Muscle layer of duodenum (tissue), 2 donors: Measurements from ENCODE around the gene NR2C2AP.

Experiments used
- H3K27ac ChIP-seq: one replicate; pipeline ENCODE4 v1.7.0; 2013; ENCODE audit warnings: mild to moderate bottlenecking, low read length
- H3K27me3 ChIP-seq: one replicate; pipeline ENCODE4 v1.7.0; 2013; ENCODE audit warnings: low read depth, mild to moderate bottlenecking, control low read depth, low read length
- H3K36me3 ChIP-seq, 2 donors: one replicate each; pipeline ENCODE4 v1.7.0; 2013; ENCODE audit warnings: low read length in 2 of 2, control low read depth in 1 of 2, mild to moderate bottlenecking in 1 of 2; ENCODE audit not compliant: insufficient read depth in 2 of 2, control insufficient read depth in 1 of 2
- H3K4me1 ChIP-seq, 2 donors: one replicate each; pipeline ENCODE4 v1.7.0; 2013; ENCODE audit warnings: low read length in 2 of 2, mild to moderate bottlenecking in 2 of 2, control low read depth in 1 of 2, moderate library complexity in 1 of 2; ENCODE audit not compliant: insufficient read depth in 2 of 2, control insufficient read depth in 1 of 2
- H3K4me3 ChIP-seq, 2 donors: one replicate each; pipeline ENCODE4 v1.7.0; 2013; ENCODE audit warnings: low read length in 2 of 2, low read depth in 1 of 2, mild to moderate bottlenecking in 1 of 2
- H3K9me3 ChIP-seq, 2 donors: one replicate each; pipeline ENCODE4 v1.7.0; 2013; ENCODE audit warnings: low read length in 2 of 2, control low read depth in 1 of 2, mild to moderate bottlenecking in 1 of 2; ENCODE audit not compliant: control insufficient read depth in 1 of 2
- donor health status: healthy.

The NR2C2AP gene

GRCh38 chr19:19214892-19215291, 11.7 kb upstream of the NR2C2AP start:
- H3K9me3 ChIP-seq, result no peaks in the 10 kb centered on the region
- no peak overlapping the region for H3K4me3 ChIP-seq
- peaks cover 0 to 5% of the 10 kb centered on the region in 2 donors for H3K4me1 ChIP-seq
- no peak overlapping the region for H3K27ac ChIP-seq
- H3K27me3 ChIP-seq, result peaks cover 23% of the 10 kb centered on the region
- no peaks in the 10 kb centered on the region for H3K36me3 ChIP-seq

GRCh38 chr19:19214159-19214490, 10.9 kb upstream of the NR2C2AP start:
- no peaks in the 10 kb centered on the region for H3K9me3 ChIP-seq
- H3K27ac ChIP-seq, result no peak overlapping the region
- no peaks in the 10 kb centered on the region for H3K36me3 ChIP-seq
- H3K4me1 ChIP-seq, result peaks cover 0 to 5% of the 10 kb centered on the region in 2 donors
- peaks cover 23% of the 10 kb centered on the region for H3K27me3 ChIP-seq
- H3K4me3 ChIP-seq, result no peak overlapping the region

GRCh38 chr19:19213426-19214158, 10.4 kb upstream of the NR2C2AP start:
- Histone ChIP-seq H3K27me3 (peaks cover 23% of the 10 kb centered on the region), H3K9me3 (no peaks in the 10 kb centered on the region), H3K4me1 (peaks cover 0 to 5% of the 10 kb centered on the region in 2 donors)

GRCh38 chr19:19212916-19213315, 9.7 kb upstream of the NR2C2AP start:
- Histone ChIP-seq H3K27ac (no peak overlapping the region), H3K4me3 (no peak overlapping the region), H3K36me3 (no peaks in the 10 kb centered on the region)

More at GRCh38 chr19:19213426-19214158, 10.4 kb upstream of the NR2C2AP start:
- no peaks in the 10 kb centered on the region for H3K36me3 ChIP-seq
- H3K27ac ChIP-seq, result no peak overlapping the region
- H3K4me3 ChIP-seq, result no peak overlapping the region

GRCh38 chr19:19211499-19212420, 8.5 kb upstream of the NR2C2AP start, which contains the start of gene NCAN:
NCAN (plus strand) TSS chr19:19211958; CDS start chr19:19216954, 4,996 bp downstream.
- Histone ChIP-seq H3K36me3 (no peaks in the 10 kb centered on the region), H3K9me3 (no peaks in the 10 kb centered on the region), H3K4me3 (no peak within 1 kb of the TSS), H3K4me1 (peaks cover 0 to 5% of the 10 kb centered on the region in 2 donors), H3K27ac (no peak within 1 kb of the TSS), H3K27me3 (peaks cover 27% of the 10 kb centered on the region)

More at GRCh38 chr19:19212916-19213315, 9.7 kb upstream of the NR2C2AP start:
- no peaks in the 10 kb centered on the region for H3K9me3 ChIP-seq
- peaks cover 0 to 5% of the 10 kb centered on the region in 2 donors for H3K4me1 ChIP-seq
- H3K27me3 ChIP-seq, result peaks cover 23% of the 10 kb centered on the region

- Histone ChIP-seq H3K27me3 (peaks cover 25% of the 10 kb centered on the region), H3K4me3 (no peak overlapping the region), H3K9me3 (no peaks in the 10 kb centered on the region), H3K4me1 (peaks cover 0 to 5% of the 10 kb centered on the region in 2 donors), H3K36me3 (no peaks in the 10 kb centered on the region), H3K27ac (no peak overlapping the region)
Observed at GRCh38 chr19:19209372-19209771, 6.2 kb upstream of the NR2C2AP start.

- Histone ChIP-seq H3K36me3 (no peaks in the 10 kb centered on the region), H3K27ac (no peak overlapping the region), H3K9me3 (no peaks in the 10 kb centered on the region), H3K4me1 (peaks cover 0 to 7% of the 10 kb centered on the region in 2 donors), H3K4me3 (no peak overlapping the region), H3K27me3 (peaks cover 16% of the 10 kb centered on the region)
Observed at GRCh38 chr19:19207637-19208572, 4.7 kb upstream of the NR2C2AP start.

- Histone ChIP-seq H3K27me3 (peaks cover 10% of the 10 kb centered on the region), H3K27ac (no peak overlapping the region), H3K36me3 (no peaks in the 10 kb centered on the region), H3K4me3 (no peak overlapping the region), H3K4me1 (peaks cover 0 to 14% of the 10 kb centered on the region in 2 donors), H3K9me3 (no peaks in the 10 kb centered on the region)
Observed at GRCh38 chr19:19206938-19207337, 3.7 kb upstream of the NR2C2AP start.

- Histone ChIP-seq H3K27ac (no peak overlapping the region), H3K4me3 (no peak overlapping the region)
Observed at GRCh38 chr19:19205416-19206410, 2.5 kb upstream of the NR2C2AP start.

GRCh38 chr19:19204181-19204580, 967 bp upstream of the NR2C2AP start:
- Histone ChIP-seq H3K27ac (no peak overlapping the region), H3K4me3 (no peak overlapping the region), H3K4me1 (peaks cover 0 to 10% of the 10 kb centered on the region in 2 donors), H3K9me3 (no peaks in the 10 kb centered on the region), H3K27me3 (peaks cover 5% of the 10 kb centered on the region), H3K36me3 (peaks cover 0 to 6% of the 10 kb centered on the region in 2 donors)

More at GRCh38 chr19:19205416-19206410, 2.5 kb upstream of the NR2C2AP start:
- Histone ChIP-seq H3K4me1 (peaks cover 0 to 10% of the 10 kb centered on the region in 2 donors), H3K27me3 (peaks cover 5% of the 10 kb centered on the region), H3K36me3 (no peaks in the 10 kb centered on the region), H3K9me3 (no peaks in the 10 kb centered on the region)
